ENCODE measurements around the gene MAP4K1.
"Not testable (repeated sequence)": the region's sequence is repeated elsewhere in the genome, so short reads cannot be mapped to it uniquely, and the experiment has no call there.

MAP4K1 gene

GRCh38 chr19:38565691-38566105, 52.1 kb downstream of the MAP4K1 start:
- no peak for DNase-seq

- DNase-seq, result no peak
These were observed 52.6 kb downstream of the MAP4K1 start for GRCh38 chr19:38564981-38565690.

- DNase-seq, result no peak
These were observed 54.3 kb downstream of the MAP4K1 start for GRCh38 chr19:38563475-38563874.

- no peak for DNase-seq
These were observed 55.7 kb downstream of the MAP4K1 start for GRCh38 chr19:38562096-38562495.

- DNase-seq, result no peak
These were observed 56.1 kb downstream of the MAP4K1 start for GRCh38 chr19:38561658-38562057.

GRCh38 chr19:38561053-38561606, 56.6 kb downstream of the MAP4K1 start:
- DNase-seq, result no peak

GRCh38 chr19:38559428-38560401, 58.0 kb downstream of the MAP4K1 start:
- DNase-seq, result no peak

- not testable (repeated sequence) for DNase-seq
These were observed 58.8 kb downstream of the MAP4K1 start for GRCh38 chr19:38558933-38559332.

GRCh38 chr19:38557205-38557799, 60.5 kb downstream of the MAP4K1 start:
- DNase-seq, result no peak

- no peak for DNase-seq
These were observed 61.1 kb downstream of the MAP4K1 start for GRCh38 chr19:38556521-38557174.

- no peak for DNase-seq
These were observed 62.6 kb downstream of the MAP4K1 start for GRCh38 chr19:38555200-38555599.

GRCh38 chr19:38554676-38555141, 63.0 kb downstream of the MAP4K1 start:
- no peak for DNase-seq

GRCh38 chr19:38553239-38553638, 64.5 kb downstream of the MAP4K1 start:
- DNase-seq, result not testable (repeated sequence)

GRCh38 chr19:38551450-38551813, 66.3 kb downstream of the MAP4K1 start:
- DNase-seq, result no peak

GRCh38 chr19:38550376-38550775, 67.4 kb downstream of the MAP4K1 start:
- no peak for DNase-seq

GRCh38 chr19:38549942-38550341, 67.8 kb downstream of the MAP4K1 start:
- DNase-seq, result no peak

- DNase-seq, result no peak
These were observed 68.7 kb downstream of the MAP4K1 start for GRCh38 chr19:38549061-38549460.

GRCh38 chr19:38547421-38547820, 70.3 kb downstream of the MAP4K1 start:
- DNase-seq, result no peak

GRCh38 chr19:38545596-38545995, 72.2 kb downstream of the MAP4K1 start:
- DNase-seq, result no peak

GRCh38 chr19:38544569-38545315, 73.0 kb downstream of the MAP4K1 start:
- DNase-seq, result no peak

- peak; percentile 85 for DNase-seq
These were observed 73.8 kb downstream of the MAP4K1 start for GRCh38 chr19:38543807-38544568.

Measured in NCI-H1694 (cell line).